ENCODE measurements around the gene CTIF. TPM values are rescaled to one million over a fixed set of nuclear protein-coding genes. Genes with fewer than 3 reads are reported as not detected.

CTIF gene
- polyA plus RNA-seq, 10 donors = 25.4 to 43.6 (median 34.2) TPM

DNA sequence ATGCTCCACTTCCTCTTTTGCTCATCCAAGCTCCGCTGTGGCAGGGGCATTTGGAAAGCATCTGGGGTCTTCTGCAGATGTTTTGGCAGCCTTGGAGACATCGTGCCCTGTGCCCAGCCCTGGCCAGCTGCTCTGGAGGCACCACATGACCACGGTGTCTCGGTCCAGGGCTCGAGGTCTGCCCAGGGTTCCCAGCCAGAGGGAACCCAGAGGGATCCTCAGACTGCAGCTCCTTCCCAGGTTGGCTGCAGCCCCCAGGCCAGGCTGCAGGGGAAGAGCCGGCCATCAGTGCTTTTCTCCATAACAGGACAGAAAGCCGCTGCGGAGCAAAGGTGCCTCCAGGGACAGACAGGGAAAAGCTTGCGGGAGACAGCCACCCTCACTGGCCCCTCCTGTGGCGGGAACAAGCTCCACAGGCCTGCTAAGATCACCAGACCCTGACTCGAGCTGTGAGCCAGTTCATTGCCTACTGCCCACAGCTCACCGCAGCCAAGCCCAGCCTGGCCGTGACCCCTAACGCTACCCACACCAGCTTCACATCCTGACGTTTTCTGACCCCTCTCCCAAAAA, 337.2 kb downstream of the CTIF start:
- DNase-seq = peak in 1 of 3 donors; percentile 44

DNA sequence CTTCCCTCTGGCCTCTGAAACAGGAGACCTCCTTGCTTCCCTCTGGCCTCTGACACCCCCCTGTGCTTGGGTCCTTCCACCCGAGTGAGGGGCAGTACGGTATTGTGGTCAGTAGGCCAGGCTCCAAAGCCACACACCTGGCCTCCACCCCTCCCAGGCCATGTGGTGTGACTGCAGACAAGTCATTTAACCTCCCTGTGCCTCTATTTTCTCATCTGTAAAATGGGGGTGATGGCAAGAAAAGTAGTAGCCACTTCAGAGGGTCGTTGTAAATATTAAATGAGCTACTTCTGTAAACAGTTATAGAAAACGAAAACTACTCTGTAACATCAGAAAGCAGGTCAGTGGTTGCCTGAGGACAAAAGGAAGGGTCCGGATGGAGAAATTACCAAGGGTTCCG, 337.8 kb downstream of the CTIF start:
- DNase-seq = no peak

DNA sequence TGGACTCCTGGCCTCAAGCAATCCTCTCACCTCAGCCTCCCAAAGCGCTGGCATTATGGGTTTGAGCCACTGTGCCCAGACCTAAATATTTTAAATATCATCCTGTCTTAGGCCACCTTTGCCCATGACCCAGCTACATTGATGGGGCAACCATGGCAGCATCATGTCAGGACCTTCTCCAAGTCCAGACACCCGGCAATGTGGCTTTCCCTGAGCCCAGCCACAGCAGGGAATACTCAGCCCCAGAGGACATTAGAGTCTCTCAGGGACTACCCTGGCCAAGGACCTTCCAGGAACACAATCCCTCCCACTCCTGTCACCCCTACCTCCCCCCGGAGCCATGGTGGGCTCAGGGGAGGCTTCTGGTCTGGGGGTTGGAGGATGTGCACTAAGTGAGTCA, 339.1 kb downstream of the CTIF start:
- DNase-seq = no peak

DNA sequence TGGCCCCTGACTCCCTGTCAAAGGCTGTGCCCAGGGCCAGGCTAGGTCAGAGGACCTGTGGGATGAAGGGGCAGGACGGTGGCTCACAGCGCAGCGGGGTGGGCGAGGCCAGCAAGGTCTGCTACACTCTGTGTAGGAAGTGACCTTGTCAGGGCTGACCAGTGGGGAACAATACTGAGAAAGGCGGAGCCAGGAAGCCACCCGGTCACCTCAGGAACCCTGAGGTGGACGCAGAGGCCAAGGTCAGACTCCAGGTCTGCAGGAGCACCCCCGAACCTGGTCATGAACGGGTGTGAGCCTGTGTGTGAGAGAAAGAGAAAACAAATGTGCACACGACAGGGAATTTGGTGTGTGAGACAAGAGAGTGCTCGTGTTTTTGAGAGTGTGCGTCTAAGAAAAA, 339.6 kb downstream of the CTIF start:
- no peak for DNase-seq

DNA sequence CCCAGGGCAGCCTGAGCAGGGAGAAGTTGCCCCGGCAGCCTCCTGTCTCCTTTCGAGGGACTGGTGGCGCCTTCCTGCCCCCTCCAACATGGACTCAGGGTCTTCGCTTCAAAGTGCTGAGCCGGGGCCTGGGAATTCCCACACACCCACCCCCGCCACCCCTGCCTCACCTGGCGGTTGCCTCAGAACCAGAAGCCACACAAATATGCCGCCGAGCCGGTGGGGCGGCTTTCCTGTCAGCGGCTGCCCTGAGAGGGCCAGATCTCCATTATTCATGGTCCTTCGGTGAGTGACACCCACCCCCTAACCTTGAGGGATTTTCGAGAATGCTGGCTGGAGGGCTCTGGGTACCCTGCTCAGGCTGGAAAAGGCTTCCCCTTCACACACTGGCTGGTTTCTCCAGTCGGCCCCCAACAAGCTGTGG, 340.2 kb downstream of the CTIF start:
- no peak for DNase-seq

DNA sequence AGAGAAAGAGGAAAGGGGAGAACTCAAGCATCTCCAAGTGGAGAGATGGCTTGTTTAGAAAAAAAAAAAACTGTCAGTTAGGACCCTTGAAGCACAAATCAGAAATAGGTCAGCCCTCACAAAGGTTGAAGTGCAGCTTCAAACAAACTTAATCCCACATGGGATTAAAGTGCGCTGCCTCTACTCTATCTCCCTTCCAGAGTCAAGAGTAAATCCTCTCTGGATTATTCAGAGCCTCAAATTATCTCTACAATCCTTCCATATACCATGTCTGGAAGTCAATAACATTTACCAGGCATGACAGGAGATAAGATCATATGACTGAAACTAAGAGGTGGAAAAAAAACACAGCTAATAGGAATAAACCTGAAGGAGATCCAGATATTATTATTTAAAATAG, 342.1 kb downstream of the CTIF start:
- DNase-seq = no peak

DNA sequence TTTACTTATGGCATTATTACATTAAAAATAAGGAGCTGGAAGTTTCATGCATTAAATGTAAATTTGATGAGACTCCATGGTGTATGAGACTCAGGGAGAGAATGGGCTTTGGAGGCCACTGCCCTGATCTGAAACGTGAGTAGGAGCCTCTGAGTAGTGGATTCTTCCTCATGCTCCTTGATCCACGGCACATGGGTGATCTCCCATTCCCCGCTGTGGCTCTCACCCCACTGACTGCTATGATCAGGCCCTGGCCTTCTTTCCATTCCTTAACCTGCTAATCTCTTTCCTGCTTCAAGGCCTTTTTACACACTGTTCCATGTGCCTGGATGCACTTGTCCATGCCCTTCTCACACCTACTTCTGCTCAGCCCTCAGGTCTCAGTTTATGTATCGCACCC, 343.5 kb downstream of the CTIF start:
- no peak for DNase-seq

DNA sequence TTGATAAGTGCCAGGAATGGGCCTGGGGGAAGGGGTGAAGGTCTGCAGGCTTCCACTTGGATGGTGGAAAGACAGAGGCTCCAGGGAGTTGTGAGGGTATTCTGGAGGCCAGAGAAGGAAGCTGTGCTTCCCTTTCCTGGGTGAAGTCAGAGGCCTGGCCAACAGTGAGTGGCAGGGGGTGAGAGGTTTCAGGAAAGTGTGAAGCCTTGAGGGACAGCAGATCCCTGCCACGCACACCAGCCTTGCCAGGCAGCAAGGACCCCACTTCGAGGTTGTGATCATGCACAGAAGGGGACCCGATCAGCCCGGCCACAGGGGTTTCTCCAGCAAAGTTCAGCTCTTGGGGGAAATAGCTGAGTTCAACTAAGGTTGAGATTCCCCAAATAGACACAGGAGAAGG, 345.5 kb downstream of the CTIF start:
- DNase-seq = no peak

DNA sequence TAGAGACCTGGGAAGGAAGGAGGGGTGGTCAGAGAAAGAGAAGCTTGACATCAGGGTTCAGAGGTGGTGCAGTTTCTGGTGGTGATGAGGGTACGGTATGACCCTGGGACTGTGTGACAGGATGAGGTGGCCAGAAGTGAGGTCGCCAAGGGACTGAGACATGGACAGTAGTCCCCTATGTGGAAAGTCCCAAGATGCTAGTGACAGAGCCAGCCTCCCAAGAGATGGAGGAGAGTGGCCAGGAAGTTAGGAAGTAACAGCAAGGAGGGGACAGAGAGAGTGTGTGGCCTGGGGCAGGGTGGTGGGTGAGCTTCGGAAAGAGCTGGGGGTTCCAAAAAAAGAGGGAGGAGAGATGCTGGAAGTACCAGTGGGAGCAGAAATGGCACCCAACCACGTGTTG, 345.9 kb downstream of the CTIF start:
- DNase-seq = no peak

DNA sequence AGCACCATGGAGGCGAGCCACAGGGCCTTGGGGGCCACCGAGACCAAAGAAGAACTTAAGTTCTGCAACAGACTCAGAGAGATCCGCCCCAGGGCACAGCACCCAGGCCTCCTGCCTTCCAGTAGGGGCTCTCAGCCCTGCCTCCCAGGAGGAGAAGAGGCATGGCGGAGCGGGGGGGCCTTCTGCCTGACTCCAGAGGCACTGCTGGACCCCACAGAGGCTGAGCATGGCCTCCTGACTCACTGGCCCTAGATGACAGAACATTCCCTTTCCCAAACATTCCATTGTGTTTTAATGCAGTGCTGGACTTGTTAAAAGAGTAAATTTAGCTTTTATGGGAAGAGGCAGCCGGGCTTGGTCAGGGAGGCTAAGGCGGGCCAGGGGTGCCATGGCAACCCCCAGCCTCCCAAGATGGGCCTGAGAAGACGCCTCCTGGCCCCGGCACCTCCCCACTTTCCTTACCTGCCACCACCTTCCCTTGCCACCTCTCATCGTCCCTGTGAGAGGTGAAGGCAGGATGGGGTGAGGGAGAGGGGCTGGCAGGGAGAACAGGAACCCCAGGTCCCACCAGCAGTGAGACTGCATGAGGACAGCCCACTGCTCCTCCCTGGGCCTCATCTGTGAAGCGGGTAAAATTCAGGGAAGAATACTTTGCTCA, 346.6 kb downstream of the CTIF start:
- no peak for DNase-seq

DNA sequence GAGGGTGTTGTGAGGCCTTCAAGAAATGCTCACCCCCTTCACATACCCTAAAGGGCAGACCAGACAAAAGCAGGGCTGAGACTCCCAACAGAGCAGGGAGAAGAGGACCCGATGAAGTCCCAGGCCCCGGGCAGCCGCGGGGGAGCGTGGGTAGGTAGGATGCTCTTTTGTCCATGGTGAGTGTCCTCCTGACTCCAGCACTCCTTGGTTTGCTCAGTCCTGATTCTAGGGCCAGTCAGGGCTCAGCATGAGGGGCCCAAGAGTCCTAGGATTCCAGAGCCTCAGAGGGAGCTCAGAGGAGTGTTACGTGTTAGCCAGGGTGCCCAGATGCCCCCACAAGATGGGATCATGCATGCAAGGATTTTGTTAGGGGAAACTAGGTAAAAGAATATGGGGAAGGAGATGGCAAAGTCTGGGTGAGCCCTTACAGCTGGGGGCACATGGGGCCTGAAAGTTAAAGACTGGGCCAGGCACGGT, 347.1 kb downstream of the CTIF start:
- DNase-seq = no peak

DNA sequence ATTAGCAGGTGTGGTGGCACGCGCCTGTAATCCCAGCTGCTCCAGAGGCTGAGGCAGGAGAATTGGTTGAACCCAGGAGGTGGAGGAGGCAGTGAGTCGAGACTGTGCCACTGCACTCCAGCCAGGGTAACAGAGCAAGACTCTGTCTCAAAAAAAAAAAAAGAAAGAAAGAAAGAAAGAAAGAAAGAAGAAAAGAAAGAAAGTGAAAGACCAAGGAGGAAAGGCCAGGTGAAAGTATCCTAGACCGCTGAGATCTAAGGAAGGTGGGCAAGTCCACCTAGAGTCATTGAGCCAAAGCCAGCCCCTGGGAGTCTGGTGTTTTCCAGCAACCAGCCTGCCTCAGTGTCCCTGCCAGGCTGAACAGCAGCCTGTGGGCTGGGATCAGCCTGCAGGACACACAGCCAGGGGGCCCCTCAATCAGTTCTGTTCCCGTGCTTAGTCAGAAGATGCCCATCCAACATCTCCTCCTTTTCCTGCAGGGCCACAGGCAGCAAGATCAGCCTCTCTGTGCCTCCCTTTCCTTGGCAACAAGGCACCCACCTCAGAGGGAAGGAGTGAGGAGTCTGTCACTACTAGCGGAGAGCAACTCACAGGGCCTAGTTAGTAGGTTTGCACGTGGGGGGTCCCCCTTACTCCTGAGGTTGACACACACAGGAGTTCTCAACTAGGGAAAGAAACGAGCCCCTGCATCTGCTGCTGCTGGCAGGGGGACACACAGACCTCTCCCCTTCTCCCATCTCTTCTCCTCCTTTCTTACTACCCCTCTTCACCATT, 347.9 kb downstream of the CTIF start:
- DNase-seq = no peak

DNA sequence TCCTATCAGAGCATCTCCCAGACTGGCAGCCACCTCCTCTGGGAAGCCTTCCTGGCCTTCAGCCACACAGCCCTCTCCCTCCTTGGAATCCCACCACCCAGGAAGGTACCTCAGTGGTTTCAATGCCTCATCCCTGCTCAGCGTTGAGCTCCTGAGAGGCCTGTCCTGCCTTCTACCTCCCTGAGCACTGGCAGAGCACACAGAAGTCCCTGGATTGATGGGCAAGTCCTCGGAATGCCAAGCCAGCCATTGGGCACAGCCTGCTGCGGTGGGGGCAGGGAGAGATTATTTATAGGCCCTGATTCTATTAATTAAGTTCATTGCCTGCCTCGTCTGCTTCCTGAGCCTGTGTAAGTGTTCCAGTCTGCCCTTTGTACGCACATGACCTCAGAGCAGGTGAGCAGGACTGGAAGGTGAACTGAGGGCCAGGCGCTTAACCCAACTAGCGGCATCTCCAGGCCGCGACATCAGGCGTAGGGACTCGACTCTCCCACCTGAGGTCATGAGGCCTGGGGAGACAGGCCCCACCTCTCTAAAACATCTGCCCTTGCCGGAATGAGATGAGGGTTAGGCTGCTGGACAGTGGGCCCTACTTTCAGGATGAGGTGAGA, 348.6 kb downstream of the CTIF start:
- no peak for DNase-seq

DNA sequence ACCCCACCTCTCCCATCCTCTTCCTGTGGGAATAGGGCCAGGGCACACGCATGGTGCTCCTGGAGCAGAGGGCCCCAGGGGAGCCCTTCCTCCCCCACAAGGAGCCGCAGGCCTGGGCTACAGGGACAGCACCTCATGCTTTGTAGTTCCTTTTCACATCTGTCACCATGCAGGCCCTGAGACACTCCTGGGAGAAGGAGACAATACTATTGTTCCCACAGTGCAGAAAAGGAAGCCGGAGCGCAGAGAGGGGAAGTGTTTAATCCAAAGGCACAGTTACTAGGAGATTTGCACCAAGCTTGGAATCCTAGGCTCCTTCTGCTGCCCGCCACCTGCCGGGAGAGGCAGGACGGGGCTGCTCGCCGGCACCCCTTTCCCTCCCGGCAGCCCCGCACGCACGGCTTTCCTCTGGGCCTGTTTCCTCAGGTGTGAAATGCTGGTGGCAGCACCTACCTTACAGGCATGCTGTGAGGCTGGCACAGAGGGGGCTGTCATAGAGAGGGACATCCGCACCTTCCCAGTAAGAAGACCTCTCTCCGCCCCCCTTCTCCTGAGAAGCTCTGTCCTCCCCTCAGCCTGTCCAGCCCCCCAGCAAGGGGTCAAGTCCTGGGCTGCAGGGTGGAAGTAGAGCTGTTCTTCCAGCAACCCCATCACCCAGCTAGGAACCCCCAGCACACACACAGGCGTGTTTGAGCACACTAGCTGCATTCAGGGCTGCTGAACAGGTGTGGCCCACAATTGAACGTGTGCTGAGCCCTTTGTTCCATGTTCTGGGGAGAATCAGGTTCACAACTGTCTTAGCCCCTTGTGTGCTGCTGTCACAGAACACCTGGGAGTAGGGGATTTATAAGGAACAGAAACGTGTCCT, 349.3 kb downstream of the CTIF start:
- no peak for DNase-seq

DNA sequence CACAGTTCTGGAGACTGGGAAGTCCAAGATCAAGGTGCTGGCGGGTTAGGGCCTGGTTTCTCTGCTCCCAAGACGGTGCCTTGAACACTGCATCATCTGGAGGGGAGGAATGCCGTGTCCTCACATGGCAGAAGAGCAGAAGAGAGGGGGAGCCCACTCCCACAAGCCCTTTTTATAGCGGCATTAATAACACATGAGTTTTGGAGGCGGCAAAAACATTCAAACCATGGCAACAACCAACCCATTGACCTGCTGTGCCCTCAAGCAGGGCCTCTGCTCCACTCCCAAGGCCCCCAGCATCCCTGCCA, 349.9 kb downstream of the CTIF start:
- no peak for DNase-seq

DNA sequence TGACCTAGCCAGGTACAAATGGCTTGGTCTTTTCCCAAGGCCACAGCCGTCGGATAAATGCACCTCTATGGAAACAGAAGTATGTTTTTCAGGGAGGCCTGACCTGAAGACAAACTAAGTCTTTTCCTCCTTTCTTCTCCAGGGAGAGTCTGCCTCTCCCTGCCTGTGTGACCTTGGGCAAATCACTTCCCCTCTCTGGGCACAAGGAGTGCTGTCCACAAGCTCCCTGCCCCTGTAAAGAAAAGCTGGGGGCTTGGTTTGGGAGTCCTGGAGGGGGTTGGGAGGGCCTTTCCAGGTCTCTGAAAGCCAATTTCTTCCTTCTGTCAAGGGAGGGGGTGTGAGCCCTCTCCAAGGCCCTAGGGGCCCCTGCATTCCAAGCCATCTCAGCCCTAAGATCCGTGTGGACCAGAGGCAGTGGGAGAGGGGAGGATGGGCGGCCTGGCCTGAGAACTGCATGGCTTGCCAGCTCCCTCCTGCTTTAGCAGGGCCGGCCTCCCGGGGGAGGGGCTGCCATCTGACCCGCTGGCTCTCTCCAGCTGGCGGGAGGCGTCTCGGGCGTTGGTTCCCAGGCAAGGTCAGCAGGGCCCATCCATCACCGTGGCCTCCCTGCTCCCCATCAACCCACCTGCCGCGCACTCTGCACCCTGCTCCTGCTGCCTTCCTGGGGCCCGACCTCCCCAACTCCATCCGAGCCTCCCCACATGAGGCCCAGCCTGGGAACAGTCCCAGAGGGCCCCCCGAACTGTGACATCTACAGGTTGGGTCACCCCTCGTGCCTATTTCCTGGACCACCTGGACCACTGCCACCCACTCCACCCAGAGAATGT, 350.5 kb downstream of the CTIF start:
- peak; percentile 20 to 63 (median 30) for DNase-seq

DNA sequence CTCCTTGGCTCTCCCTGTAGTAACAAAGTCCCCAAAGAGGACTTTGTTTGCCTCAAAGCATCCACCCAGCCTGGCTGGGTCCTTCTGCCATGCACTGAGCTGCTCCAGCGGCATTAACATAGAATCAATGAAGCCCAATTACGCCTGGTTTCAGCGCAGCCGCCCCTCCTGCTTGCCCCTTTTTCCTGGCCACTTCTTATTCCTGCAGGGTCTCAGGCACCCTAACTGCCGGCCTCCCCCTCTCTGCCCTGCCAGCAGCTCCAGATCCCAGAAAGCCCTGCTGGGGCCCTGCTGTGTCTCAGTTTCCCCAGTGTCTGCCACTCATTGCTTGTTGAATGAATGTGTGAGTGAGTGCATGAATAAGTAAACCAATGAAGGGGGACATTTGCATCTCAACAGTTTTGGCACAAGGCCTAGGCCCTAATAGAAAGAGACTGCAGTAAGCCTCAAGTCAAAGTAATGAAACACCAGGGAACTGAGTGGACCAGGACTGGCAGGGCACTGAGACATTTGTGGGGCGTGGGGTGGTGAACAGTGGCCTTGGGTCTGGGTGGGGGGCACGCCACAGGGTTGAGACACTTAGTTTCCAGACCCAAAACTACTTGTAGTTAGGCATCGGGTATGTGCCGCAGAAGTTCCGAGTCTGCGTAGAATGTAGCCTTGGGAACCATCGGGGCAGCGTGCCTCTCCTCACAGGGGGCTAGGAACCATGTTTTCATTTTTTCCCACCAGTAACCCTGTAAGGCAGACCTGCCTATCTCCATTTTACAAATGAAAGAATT, 351.3 kb downstream of the CTIF start:
- no peak for DNase-seq

DNA sequence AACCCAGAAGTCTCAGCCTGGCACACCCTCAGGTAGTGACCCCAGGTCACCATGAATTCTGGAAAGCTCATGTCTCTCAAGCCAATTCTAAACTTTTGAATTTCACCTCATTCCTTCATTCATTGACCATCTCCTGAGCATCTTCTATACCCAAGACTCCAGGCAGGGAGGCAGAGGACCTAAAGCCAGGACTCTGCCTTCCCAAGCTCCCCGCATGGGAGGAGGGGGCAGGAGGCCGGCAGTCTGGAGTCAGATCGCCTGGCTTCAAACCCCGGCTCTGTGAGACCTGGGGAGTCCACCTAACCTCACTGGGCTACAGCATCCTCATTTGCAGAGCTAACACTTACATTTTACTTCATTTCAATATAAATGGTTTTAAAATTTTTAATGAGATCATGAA, 352.9 kb downstream of the CTIF start:
- DNase-seq = no peak

DNA sequence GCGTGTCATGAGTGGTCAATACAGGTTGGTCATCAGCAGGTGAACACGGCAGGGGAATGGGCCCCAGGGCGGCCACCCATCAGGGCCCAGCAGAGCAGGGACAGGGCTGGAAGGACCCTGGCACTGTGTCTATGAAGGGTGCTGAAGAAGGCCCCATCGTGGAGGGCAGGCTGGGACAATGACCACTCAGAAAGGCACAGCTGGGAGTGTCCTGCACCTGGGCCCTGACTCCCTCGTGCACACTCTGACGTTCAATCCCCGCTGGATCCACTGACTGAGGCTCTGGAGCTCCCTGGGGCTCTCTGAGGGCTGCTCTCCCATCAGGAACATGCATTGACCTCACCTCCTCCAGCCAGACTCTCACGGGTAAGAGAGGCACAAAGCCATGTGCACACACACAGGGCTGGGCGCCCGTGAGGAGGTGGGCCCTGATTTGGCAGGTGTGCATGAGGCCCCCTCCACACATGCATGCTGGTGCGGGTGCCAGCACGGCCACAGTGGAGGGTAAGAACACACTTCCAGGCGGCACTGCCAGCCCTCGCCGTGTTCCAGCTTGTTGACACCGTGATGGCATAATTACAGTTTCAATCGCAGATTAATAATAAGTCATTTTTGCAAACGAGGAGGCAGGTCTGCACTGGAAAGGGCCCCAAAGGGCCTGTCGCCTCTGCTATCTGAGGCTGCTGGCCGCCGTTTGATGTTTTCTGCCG, 353.5 kb downstream of the CTIF start:
- no peak for DNase-seq
